GM23338 (cell line): ENCODE data around the gene PRAMEF12.

Experiments used
- CREB1 ChIP-seq: fragments of 250-450 bp; sonication (Bioruptor Pico); IDR thresholded peaks from 2 replicates; pipeline ENCODE4 v1.5.0; 2020; ENCODE audit warnings: low read depth, mild to moderate bottlenecking, moderate library complexity
- ETS1 ChIP-seq: IDR thresholded peaks from 2 replicates; pipeline ENCODE4 v1.6.1; 2016; ENCODE audit warnings: antibody characterized with exemption
- EZH2 ChIP-seq: fragments of 200-600 bp; sonication (generic); IDR thresholded peaks from one replicate; pipeline ENCODE4 v1.8.0; 2017; ENCODE audit warnings: antibody characterized with exemption, mild to moderate bottlenecking, low read depth; ENCODE audit not compliant: unreplicated experiment
- EZH2phosphoT487 ChIP-seq: fragments of 200-600 bp; sonication (generic); IDR thresholded peaks from one replicate; pipeline ENCODE4 v1.8.1; 2018; ENCODE audit warnings: antibody characterized with exemption; ENCODE audit not compliant: unreplicated experiment
- JUNB ChIP-seq: IDR thresholded peaks from one replicate; pipeline ENCODE4 v1.6.1; 2016; ENCODE audit warnings: antibody characterized with exemption; ENCODE audit not compliant: unreplicated experiment
- POLR2AphosphoS5 ChIP-seq: IDR thresholded peaks from 2 replicates; pipeline ENCODE4 v1.6.1; 2016; ENCODE audit warnings: antibody characterized with exemption, low read depth
- REST ChIP-seq: IDR thresholded peaks from one replicate; pipeline ENCODE4 v1.6.1; 2018; ENCODE audit warnings: antibody characterized with exemption; ENCODE audit not compliant: unreplicated experiment
- STAT1 ChIP-seq: IDR thresholded peaks from one replicate; pipeline ENCODE4 v1.6.1; 2016; ENCODE audit warnings: antibody characterized with exemption; ENCODE audit not compliant: unreplicated experiment
- TF ChIP-seq, protein P1 (sequence below), 2 experiments: fragments of 200-600 bp in 1 of 2; sonication (generic) in 1 of 2; conservative IDR thresholded peaks; 2 replicates each; pipeline versions ENCODE4 v1.5.1 to v1.6.1; 2016 to 2017; ENCODE audit warnings: antibody characterized with exemption in 2 of 2, low read depth in 2 of 2, mild to moderate bottlenecking in 2 of 2, moderate library complexity in 1 of 2

GRCh38 chr1:12798911-12799310 is 25.4 kb downstream of the PRAMEF12 start:
- TF ChIP-seq, protein P1, sequence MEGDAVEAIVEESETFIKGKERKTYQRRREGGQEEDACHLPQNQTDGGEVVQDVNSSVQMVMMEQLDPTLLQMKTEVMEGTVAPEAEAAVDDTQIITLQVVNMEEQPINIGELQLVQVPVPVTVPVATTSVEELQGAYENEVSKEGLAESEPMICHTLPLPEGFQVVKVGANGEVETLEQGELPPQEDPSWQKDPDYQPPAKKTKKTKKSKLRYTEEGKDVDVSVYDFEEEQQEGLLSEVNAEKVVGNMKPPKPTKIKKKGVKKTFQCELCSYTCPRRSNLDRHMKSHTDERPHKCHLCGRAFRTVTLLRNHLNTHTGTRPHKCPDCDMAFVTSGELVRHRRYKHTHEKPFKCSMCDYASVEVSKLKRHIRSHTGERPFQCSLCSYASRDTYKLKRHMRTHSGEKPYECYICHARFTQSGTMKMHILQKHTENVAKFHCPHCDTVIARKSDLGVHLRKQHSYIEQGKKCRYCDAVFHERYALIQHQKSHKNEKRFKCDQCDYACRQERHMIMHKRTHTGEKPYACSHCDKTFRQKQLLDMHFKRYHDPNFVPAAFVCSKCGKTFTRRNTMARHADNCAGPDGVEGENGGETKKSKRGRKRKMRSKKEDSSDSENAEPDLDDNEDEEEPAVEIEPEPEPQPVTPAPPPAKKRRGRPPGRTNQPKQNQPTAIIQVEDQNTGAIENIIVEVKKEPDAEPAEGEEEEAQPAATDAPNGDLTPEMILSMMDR (conservative IDR thresholded peaks at IDR 0.05; ENCODE audit: low read depth in 2 of 2): no peak
- TF ChIP-seq EZH2phosphoT487 (no peak), ETS1 (no peak), EZH2 (no peak), CREB1 (CRISPR knock-in tag) (no peak), JUNB (no peak), POLR2AphosphoS5 (no peak), REST (no peak), STAT1 (no peak)
